Activated naive CD4-positive, alpha-beta T cell treated with anti-CD3 and anti-CD28 coated beads for 36 hours (primary cell): ENCODE data around the gene TXNRD3. TPM values are rescaled to one million over a fixed set of nuclear protein-coding genes. Genes with fewer than 3 reads are reported as not detected.
"Not testable (repeated sequence)": the region's sequence is repeated elsewhere in the genome, so short reads cannot be mapped to it uniquely, and the experiment has no call there.

Experiments
- CTCF ChIA-PET: fragments of 350-600 bp; sonication (Branson Sonifier 250); formaldehyde crosslinking; loops from one replicate; lab custom pipeline; 2021; ENCODE audit warnings: antibody characterized with exemption; lab: Charles Lee
- DNase-seq: peaks from one replicate; pipeline ENCODE4 v3.0.0-alpha.2; 2020
- H3K27ac Mint-ChIP-seq: one replicate; pipeline ENCODE4 v1.8.0; 2021; ENCODE audit warnings: mild to moderate bottlenecking, mixed read lengths
- H3K27me3 Mint-ChIP-seq: one replicate; pipeline ENCODE4 v1.8.0; 2021; ENCODE audit warnings: low read depth, mixed read lengths
- H3K36me3 Mint-ChIP-seq: one replicate; pipeline ENCODE4 v1.8.0; 2021; ENCODE audit warnings: low read depth, mixed read lengths
- H3K4me1 Mint-ChIP-seq: one replicate; pipeline ENCODE4 v1.8.0; 2021; ENCODE audit warnings: low read depth, mixed read lengths
- H3K4me3 Mint-ChIP-seq: one replicate; pipeline ENCODE4 v1.8.0; 2021; ENCODE audit warnings: mild to moderate bottlenecking, moderate library complexity, mixed read lengths
- H3K9me3 Mint-ChIP-seq: one replicate; pipeline ENCODE4 v1.8.0; 2021; ENCODE audit warnings: mixed read lengths
- intact Hi-C: fragments of 100-400 bp; cut with micrococcal nuclease; formaldehyde crosslinking; loops from one replicate; pipeline ENCODE4 v1.15.1; 2023
- total RNA-seq, 2 experiments: library from RNA; stranded (reverse); gene quantifications; one replicate each; pipeline ENCODE4 v1.2.3, GENCODE V29; 2021

Gene TXNRD3
- total RNA-seq, 2 experiments from 2014 or later: 3.1 to 4.6 TPM

- intact Hi-C loops, H3K4me3 Mint-ChIP-seq, H3K36me3 Mint-ChIP-seq, H3K27ac Mint-ChIP-seq, H3K4me1 Mint-ChIP-seq, H3K27me3 Mint-ChIP-seq, H3K9me3 Mint-ChIP-seq, DNase-seq: not testable (repeated sequence)
- CTCF ChIA-PET: interaction anchor here (0.7 kb wide), 1 partner anchor 12 kb away, joined by 3 read pairs; no protein-coding TSS in a partner anchor
These were observed 29.2 kb downstream of the TXNRD3 start for GRCh38 chr3:126625735-126626134.

GRCh38 chr3:126622694-126623093 lies 32.2 kb downstream of the TXNRD3 start:
- Mint-ChIP-seq H3K9me3 (no peaks in the 10 kb centered on the region), H3K4me1 (no peaks in the 10 kb centered on the region), H3K36me3 (peaks cover 7% of the 10 kb centered on the region), H3K4me3 (no peak overlapping the region), H3K27me3 (no peaks in the 10 kb centered on the region), H3K27ac (no peak overlapping the region)
- intact Hi-C loops: no loop called here
- no peak for DNase-seq
- CTCF ChIA-PET: interaction anchor here (1.2 kb wide), 1 partner anchor 9 kb away, joined by 3 read pairs; no protein-coding TSS in a partner anchor

GRCh38 chr3:126621627-126622345 lies 33.1 kb downstream of the TXNRD3 start:
- H3K4me3 Mint-ChIP-seq: no peak overlapping the region
- peaks cover 6% of the 10 kb centered on the region for H3K4me1 Mint-ChIP-seq
- peaks cover 6% of the 10 kb centered on the region for H3K36me3 Mint-ChIP-seq
- DNase-seq: no peak
- no peak overlapping the region for H3K27ac Mint-ChIP-seq
- H3K9me3 Mint-ChIP-seq: no peaks in the 10 kb centered on the region
- H3K27me3 Mint-ChIP-seq: no peaks in the 10 kb centered on the region
- CTCF ChIA-PET: interaction anchor here (1.2 kb wide), 1 partner anchor 8 kb away, joined by 3 read pairs; no protein-coding TSS in a partner anchor
- intact Hi-C loops: no loop called here

- Mint-ChIP-seq H3K27me3 (no peaks in the 10 kb centered on the region), H3K4me3 (no peak overlapping the region), H3K4me1 (peaks cover 6% of the 10 kb centered on the region), H3K27ac (no peak overlapping the region), H3K36me3 (peaks cover 4% of the 10 kb centered on the region), H3K9me3 (no peaks in the 10 kb centered on the region)
- intact Hi-C loops: no loop called here
- CTCF ChIA-PET: no interaction called here
- no peak for DNase-seq
These were observed 33.8 kb downstream of the TXNRD3 start for GRCh38 chr3:126621171-126621570.

GRCh38 chr3:126620738-126621137 lies 34.2 kb downstream of the TXNRD3 start:
- Mint-ChIP-seq H3K36me3 (peaks cover 4% of the 10 kb centered on the region), H3K4me3 (no peak overlapping the region), H3K4me1 (peaks cover 6% of the 10 kb centered on the region), H3K27ac (no peak overlapping the region), H3K27me3 (no peaks in the 10 kb centered on the region), H3K9me3 (no peaks in the 10 kb centered on the region)
- intact Hi-C loops: no loop called here
- CTCF ChIA-PET: no interaction called here
- DNase-seq: no peak

- no peak for DNase-seq
- H3K9me3 Mint-ChIP-seq: no peaks in the 10 kb centered on the region
- no peaks in the 10 kb centered on the region for H3K27me3 Mint-ChIP-seq
- H3K27ac Mint-ChIP-seq: no peak overlapping the region
- CTCF ChIA-PET: no interaction called here
- no peak overlapping the region for H3K4me3 Mint-ChIP-seq
- peaks cover 7% of the 10 kb centered on the region for H3K4me1 Mint-ChIP-seq
- peaks cover 2% of the 10 kb centered on the region for H3K36me3 Mint-ChIP-seq
- intact Hi-C loops: no loop called here
These were observed 36.2 kb downstream of the TXNRD3 start for GRCh38 chr3:126618760-126619159.

- H3K27me3 Mint-ChIP-seq: no peaks in the 10 kb centered on the region
- H3K9me3 Mint-ChIP-seq: no peaks in the 10 kb centered on the region
- intact Hi-C loops: no loop called here
- H3K4me3 Mint-ChIP-seq: no peak overlapping the region
- H3K27ac Mint-ChIP-seq: no peak overlapping the region
- peaks cover 2% of the 10 kb centered on the region for H3K36me3 Mint-ChIP-seq
- no peak for DNase-seq
- peaks cover 12% of the 10 kb centered on the region for H3K4me1 Mint-ChIP-seq
- CTCF ChIA-PET: no interaction called here
These were observed 36.9 kb downstream of the TXNRD3 start for GRCh38 chr3:126618021-126618420.

GRCh38 chr3:126617571-126617970 lies 37.4 kb downstream of the TXNRD3 start:
- intact Hi-C loops: no loop called here
- H3K9me3 Mint-ChIP-seq: no peaks in the 10 kb centered on the region
- DNase-seq: no peak
- H3K27me3 Mint-ChIP-seq: no peaks in the 10 kb centered on the region
- H3K27ac Mint-ChIP-seq: no peak overlapping the region
- peaks cover 17% of the 10 kb centered on the region for H3K4me1 Mint-ChIP-seq
- H3K4me3 Mint-ChIP-seq: no peak overlapping the region
- CTCF ChIA-PET: no interaction called here
- peaks cover 2% of the 10 kb centered on the region for H3K36me3 Mint-ChIP-seq

- H3K4me3 Mint-ChIP-seq: no peak overlapping the region
- H3K4me1 Mint-ChIP-seq: peaks cover 22% of the 10 kb centered on the region
- CTCF ChIA-PET: no interaction called here
- no peak overlapping the region for H3K27ac Mint-ChIP-seq
- intact Hi-C loops: no loop called here
- no peaks in the 10 kb centered on the region for H3K9me3 Mint-ChIP-seq
- DNase-seq: no peak
- peaks cover 2% of the 10 kb centered on the region for H3K36me3 Mint-ChIP-seq
- no peaks in the 10 kb centered on the region for H3K27me3 Mint-ChIP-seq
These were observed 38.0 kb downstream of the TXNRD3 start for GRCh38 chr3:126616931-126617330.

GRCh38 chr3:126613479-126614188 lies 41.3 kb downstream of the TXNRD3 start:
- H3K27ac Mint-ChIP-seq: no peak overlapping the region
- no peak overlapping the region for H3K4me3 Mint-ChIP-seq
- no peak for DNase-seq
- H3K9me3 Mint-ChIP-seq: no peaks in the 10 kb centered on the region
- no peaks in the 10 kb centered on the region for H3K27me3 Mint-ChIP-seq
- intact Hi-C loops: loop anchor here (2.0 kb wide), 1 partner anchor 91 kb away; no protein-coding TSS in a partner anchor
- peaks cover 8% of the 10 kb centered on the region for H3K36me3 Mint-ChIP-seq
- peaks cover 22% of the 10 kb centered on the region for H3K4me1 Mint-ChIP-seq
- CTCF ChIA-PET: interaction anchor here (0.7 to 1.6 kb wide), 3 partner anchors 8 to 12 kb away, joined by 3 read pairs; no protein-coding TSS in a partner anchor

GRCh38 chr3:126612479-126613205 lies 42.3 kb downstream of the TXNRD3 start:
- no peak overlapping the region for H3K4me3 Mint-ChIP-seq
- H3K27ac Mint-ChIP-seq: no peak overlapping the region
- no peak for DNase-seq
- CTCF ChIA-PET: interaction anchor here (0.6 to 1.6 kb wide), 5 partner anchors 9 to 310 kb away, joined by 3 read pairs; no protein-coding TSS in a partner anchor
- H3K36me3 Mint-ChIP-seq: peaks cover 11% of the 10 kb centered on the region
- no peaks in the 10 kb centered on the region for H3K27me3 Mint-ChIP-seq
- intact Hi-C loops: loop anchor here (2.0 kb wide), 1 partner anchor 90 kb away; no protein-coding TSS in a partner anchor
- peaks cover 22% of the 10 kb centered on the region for H3K4me1 Mint-ChIP-seq
- no peaks in the 10 kb centered on the region for H3K9me3 Mint-ChIP-seq

- Mint-ChIP-seq H3K9me3 (no peaks in the 10 kb centered on the region), H3K4me1 (peaks cover 20% of the 10 kb centered on the region), H3K4me3 (no peak overlapping the region), H3K27me3 (no peaks in the 10 kb centered on the region), H3K27ac (no peak overlapping the region), H3K36me3 (peaks cover 21% of the 10 kb centered on the region)
- CTCF ChIA-PET: no interaction called here
- intact Hi-C loops: no loop called here
- no peak for DNase-seq
These were observed 45.0 kb downstream of the TXNRD3 start for GRCh38 chr3:126609909-126610308.
